Activated CD8-positive, alpha-beta memory T cell treated with anti-CD3 and anti-CD28 coated beads for 36 hours (primary cell): ENCODE results near the gene OR10V1. TPM values are rescaled to one million over a fixed set of nuclear protein-coding genes. Genes with fewer than 3 reads are reported as not detected.
"Not testable (repeated sequence)": the region's sequence is repeated elsewhere in the genome, so short reads cannot be mapped to it uniquely, and the experiment has no call there.

Source experiments
- CTCF ChIA-PET: fragments of 350-600 bp; sonication (Branson Sonifier 250); formaldehyde crosslinking; loops from one replicate; lab custom pipeline; 2021; ENCODE audit warnings: antibody characterized with exemption; lab: Charles Lee
- POLR2A ChIA-PET: fragments of 350-600 bp; sonication (Branson Sonifier 250); formaldehyde crosslinking; loops from one replicate; lab custom pipeline; 2021; ENCODE audit warnings: antibody characterized with exemption; lab: Charles Lee
- total RNA-seq, 2 experiments: library from RNA; stranded (reverse); gene quantifications; one replicate each; pipeline ENCODE4 v1.2.3, GENCODE V29; 2021

OR10V1 gene
- total RNA-seq, 2 experiments from 2014 or later, result not detected

DNA sequence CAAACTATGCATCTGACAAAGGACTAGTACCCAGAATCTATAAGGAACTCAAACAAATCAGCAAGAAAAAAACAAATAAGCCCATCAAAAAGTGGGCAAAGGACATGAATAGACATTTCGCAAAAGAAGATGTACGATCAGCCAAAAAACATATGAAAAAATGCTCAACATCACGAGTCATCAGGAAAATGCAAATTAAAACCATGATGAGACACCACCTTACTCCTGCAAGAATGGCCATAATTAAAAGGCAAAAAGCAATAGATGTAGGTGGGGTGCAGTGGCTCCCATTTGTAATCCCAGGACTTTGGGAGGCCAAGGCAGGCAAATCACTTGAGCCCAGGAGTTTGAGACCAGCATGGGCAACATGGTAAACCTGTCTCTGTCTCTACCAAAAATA is 10.4 kb upstream of the OR10V1 start:
- POLR2A ChIA-PET, result no interaction called here
- CTCF ChIA-PET, result no interaction called here

DNA sequence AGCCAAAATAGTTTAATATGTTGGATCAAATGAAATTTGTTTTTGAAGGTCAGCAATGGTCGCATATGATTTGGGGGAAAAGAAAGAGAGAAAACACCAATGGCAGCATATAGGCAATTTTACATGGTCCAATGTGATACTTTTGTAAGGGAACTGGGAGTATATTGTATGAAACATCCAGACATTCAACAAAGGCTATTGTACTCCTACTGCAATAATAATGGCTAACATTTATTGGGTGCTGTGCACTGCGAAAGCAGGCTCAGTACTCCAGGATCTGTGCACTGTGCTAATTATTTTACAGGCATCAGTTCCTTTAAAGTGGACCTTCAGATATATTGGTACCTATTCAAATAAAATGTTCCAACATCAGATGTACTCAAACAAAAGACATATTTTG is 5.9 kb upstream of the OR10V1 start:
- CTCF ChIA-PET, result no interaction called here
- POLR2A ChIA-PET, result no interaction called here

DNA sequence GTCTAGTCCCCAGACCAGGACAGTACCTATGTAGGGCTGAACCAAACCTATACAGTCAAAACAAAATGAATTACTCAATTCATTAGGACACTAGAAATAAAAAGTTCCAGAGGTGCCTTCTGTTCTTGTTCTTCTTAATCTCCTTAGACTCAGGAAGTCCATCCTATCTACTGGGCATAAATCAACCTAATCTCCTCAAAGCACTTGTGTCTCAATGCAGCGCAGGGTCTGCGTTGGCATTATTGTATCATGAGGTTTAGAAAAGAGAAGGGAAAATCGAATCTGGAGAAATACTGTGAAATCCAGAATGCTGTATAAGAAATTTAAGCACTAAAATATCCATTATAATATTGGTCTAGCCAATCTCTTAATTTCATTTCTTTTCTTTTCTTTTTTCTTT is 2.4 kb upstream of the OR10V1 start:
- CTCF ChIA-PET, result no interaction called here
- POLR2A ChIA-PET, result no interaction called here

- ChIA-PET CTCF (interaction anchor here (0.6 kb wide), 1 partner anchor 180 kb away, joined by 4 read pairs; no protein-coding TSS in a partner anchor), POLR2A (no interaction called here)
Observed at GRCh38 chr11:59710136-59710847, 3.4 kb downstream of the OR10V1 start.

- ChIA-PET POLR2A (no interaction called here), CTCF (no interaction called here)
Observed at GRCh38 chr11:59708537-59708936, 5.1 kb downstream of the OR10V1 start.

- CTCF ChIA-PET, result no interaction called here
- POLR2A ChIA-PET, result interaction anchor here (0.5 kb wide), 1 partner anchor 18 kb away, joined by 8 read pairs; no protein-coding TSS in a partner anchor
Observed at GRCh38 chr11:59707371-59707770, 6.3 kb downstream of the OR10V1 start.

GRCh38 chr11:59706518-59707285 is 6.9 kb downstream of the OR10V1 start:
- ChIA-PET POLR2A (interaction anchor here (0.5 kb wide), 1 partner anchor 18 kb away, joined by 8 read pairs; no protein-coding TSS in a partner anchor), CTCF (no interaction called here)

DNA sequence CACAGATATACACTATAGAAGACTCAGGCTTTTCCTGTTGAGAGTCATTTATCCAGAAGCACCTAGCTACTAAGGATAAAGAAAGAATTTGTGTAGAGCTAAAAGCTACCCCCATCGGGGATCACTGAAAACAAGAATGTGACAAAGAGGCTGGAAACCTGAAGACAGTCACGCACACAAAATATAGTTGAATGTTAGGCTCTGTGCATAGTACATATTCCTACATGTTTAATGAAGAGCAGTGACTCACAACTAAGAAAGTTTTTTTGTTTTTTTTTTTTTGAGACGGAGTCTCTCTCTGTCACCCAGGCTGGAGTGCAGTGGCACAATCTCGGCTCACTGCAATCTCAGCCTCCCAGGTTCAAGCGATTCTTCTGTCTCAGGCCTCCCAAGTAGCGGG is 8.4 kb downstream of the OR10V1 start:
- POLR2A ChIA-PET, result no interaction called here

DNA sequence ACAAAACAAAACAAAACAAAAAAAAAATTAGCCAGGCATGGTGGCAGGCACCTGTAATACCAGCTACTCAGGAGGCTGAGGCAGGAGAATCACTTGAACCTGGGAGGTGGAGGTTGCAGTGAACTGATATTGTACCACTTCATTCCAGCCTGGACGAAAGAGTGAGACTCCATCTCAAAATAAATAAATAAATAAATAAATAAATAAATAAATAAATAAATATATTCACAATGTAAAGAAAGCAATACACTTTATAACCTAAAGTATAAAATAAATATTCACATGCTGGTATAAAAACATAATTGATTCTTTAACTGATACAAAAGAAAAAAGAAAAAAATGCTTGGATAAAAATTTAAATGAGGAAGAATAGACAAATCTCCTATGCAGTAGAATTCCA is 10.1 kb downstream of the OR10V1 start:
- CTCF ChIA-PET, POLR2A ChIA-PET: not testable (repeated sequence)

More for the DNA sequence above, 8.4 kb downstream of the OR10V1 start:
- CTCF ChIA-PET, result no interaction called here

GRCh38 chr11:59700157-59700556 is 13.5 kb downstream of the OR10V1 start:
- POLR2A ChIA-PET, result not testable (repeated sequence)

DNA sequence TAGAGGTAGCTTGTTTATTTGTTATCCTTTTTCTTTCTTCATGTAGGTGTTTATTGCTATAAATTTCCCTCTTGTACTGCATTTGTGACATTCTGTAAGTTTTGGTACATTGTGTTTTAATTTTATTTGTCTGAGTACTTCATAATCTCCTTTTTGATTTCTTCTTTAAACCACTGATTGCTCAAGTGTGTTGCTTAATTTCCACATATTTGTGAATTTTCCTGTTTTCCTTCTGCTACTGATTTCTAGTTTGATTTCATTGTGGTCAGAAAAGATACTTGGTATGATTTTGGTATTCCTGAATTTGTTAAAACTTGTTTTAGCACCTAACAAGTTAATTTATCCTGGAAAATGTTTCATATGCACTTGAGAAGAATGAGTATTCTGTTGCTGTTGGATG is 15.1 kb downstream of the OR10V1 start:
- ChIA-PET CTCF (no interaction called here), POLR2A (no interaction called here)

More at GRCh38 chr11:59700157-59700556, 13.5 kb downstream of the OR10V1 start:
- CTCF ChIA-PET, result not testable (repeated sequence)

DNA sequence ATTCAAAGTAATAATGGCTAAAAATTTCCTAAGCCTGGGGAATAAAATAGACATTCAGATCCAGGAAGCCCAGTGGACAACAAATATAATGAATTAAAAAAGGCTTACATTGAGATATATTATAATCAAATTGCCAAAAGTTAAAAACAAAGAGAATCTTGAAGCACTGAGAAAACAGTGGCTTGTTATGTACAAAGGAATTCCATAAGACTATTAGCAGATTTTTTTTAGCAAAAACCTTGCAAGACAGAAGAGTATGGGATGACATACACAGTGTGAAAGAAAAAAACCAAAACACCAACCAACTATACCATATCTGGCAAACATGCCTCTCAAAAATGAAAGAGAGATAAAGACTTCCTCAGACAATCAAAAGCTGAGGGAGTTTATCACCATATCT is 20.7 kb downstream of the OR10V1 start:
- POLR2A ChIA-PET, result no interaction called here

GRCh38 chr11:59691156-59691555 is 22.5 kb downstream of the OR10V1 start:
- CTCF ChIA-PET, result no interaction called here

More for the DNA sequence above, 20.7 kb downstream of the OR10V1 start:
- CTCF ChIA-PET, result no interaction called here

GRCh38 chr11:59689015-59689414 is 24.6 kb downstream of the OR10V1 start:
- CTCF ChIA-PET, result no interaction called here

More at GRCh38 chr11:59691156-59691555, 22.5 kb downstream of the OR10V1 start:
- POLR2A ChIA-PET, result interaction anchor here (0.6 kb wide), 2 partner anchors 499 to 514 kb away, joined by 4 to 5 read pairs; no protein-coding TSS in a partner anchor

GRCh38 chr11:59681260-59681725 is 32.4 kb downstream of the OR10V1 start:
- CTCF ChIA-PET, result not testable (repeated sequence)
- POLR2A ChIA-PET, result interaction anchor here (1.6 kb wide), 1 partner anchor 12 kb away, joined by 4 read pairs; the partner anchor contains the start of gene PATL1

More at GRCh38 chr11:59689015-59689414, 24.6 kb downstream of the OR10V1 start:
- POLR2A ChIA-PET, result interaction anchor here (0.8 kb wide), 1 partner anchor 18 kb away, joined by 8 read pairs; no protein-coding TSS in a partner anchor

DNA sequence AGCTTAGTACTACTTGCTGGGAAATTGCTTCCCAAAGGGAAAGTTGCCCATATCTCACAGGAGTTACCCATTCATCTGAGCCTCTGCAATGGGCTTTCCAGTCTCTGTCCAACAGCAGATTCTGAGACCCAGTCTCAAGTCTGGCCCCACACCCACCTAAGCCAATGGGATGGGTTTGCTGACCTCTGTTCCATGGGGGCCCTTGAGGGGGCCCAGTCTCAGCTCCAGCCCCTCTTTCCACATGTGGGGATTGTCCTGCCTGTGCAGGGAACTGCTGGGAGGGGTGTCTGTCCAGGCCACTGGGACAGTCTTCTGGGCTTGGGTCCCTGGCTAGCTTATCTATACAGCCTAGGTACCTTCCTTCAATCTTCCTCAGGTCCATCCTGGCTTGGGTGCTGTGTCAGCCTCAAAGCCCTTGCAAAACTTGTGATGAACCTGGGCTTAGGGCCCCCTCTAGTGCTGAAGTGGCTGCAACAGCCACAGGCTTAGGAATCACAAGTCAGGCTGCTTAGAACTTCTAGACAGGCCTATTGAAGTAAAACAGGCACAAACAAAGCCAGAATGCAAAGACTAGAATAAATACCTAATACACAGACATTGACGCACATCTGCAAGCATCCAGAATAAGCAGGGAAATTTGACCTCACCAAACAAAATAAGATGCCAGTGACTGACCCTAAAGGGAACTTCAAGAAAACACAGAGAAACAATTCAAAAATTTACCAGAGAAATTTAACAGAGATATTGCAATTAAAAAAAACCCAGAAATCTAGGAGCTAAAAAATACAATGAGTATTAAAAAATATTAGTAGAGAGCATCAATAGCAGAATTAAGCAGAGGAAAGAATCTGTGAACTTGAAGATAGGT is 33.1 kb downstream of the OR10V1 start:
- CTCF ChIA-PET, result no interaction called here
- POLR2A ChIA-PET, result interaction anchor here (1.6 kb wide), 1 partner anchor 11 kb away, joined by 4 read pairs; the partner anchor contains the start of gene PATL1

DNA sequence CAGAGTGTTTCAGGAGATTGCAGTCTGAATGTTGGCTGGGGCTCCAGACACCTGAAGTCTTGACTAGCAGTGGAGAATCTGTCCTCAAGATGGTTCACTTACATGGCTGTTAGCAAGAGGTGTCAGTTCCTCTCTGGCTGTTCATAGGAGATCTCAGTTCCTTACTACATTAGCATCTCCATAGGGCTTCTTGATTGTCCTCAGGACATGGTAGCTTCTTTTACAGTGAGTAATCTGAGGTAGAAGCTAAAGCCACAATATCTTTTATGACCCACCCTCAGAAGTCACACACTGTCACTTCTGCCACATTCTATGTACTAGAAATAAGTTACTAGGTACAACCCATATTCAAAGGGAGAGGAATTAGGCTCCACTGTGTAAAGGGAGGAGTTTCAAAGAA is 34.3 kb downstream of the OR10V1 start:
- ChIA-PET CTCF (no interaction called here), POLR2A (no interaction called here)

DNA sequence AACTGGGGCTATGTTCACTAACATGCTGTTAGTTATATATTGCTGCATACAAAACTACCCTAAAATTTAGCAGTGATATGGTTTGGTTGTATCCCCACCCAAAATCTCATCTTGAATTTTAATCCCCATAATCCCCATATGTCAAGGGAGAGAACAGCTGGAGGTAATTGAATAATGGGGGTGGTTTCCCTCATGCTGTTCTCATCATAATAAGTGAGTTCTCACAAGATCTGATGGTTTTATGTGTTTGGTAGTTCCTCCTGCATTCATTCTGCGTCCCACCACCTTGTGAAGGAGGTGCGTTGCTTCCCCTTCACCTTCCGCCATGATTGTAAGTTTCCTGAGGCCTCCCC is 34.9 kb downstream of the OR10V1 start:
- ChIA-PET POLR2A (no interaction called here), CTCF (no interaction called here)

GRCh38 chr11:59678118-59678812 is 35.4 kb downstream of the OR10V1 start:
- CTCF ChIA-PET, result no interaction called here
- POLR2A ChIA-PET, result no interaction called here
